Muscle of leg (tissue), 11 donors: Measurements from ENCODE around the gene PPP2R5C. TPM values are rescaled to one million over a fixed set of nuclear protein-coding genes. Genes with fewer than 3 reads are reported as not detected.
"Not testable (repeated sequence)": the region's sequence is repeated elsewhere in the genome, so short reads cannot be mapped to it uniquely, and the experiment has no call there.

ENCODE experiments used
- DNase-seq: peaks from one replicate; pipeline ENCODE4 v3.0.0; 2013
- H3K27ac ChIP-seq: one replicate; pipeline ENCODE4 v1.5.1; 2013; ENCODE audit warnings: mild to moderate bottlenecking, low read length, control low read depth
- H3K27me3 ChIP-seq: one replicate; pipeline ENCODE4 v1.6.1; 2013; ENCODE audit warnings: low read length; ENCODE audit not compliant: control insufficient read depth, insufficient read depth
- H3K36me3 ChIP-seq: one replicate; pipeline ENCODE4 v1.6.1; 2013; ENCODE audit warnings: low read length; ENCODE audit not compliant: control insufficient read depth, insufficient read depth
- H3K4me1 ChIP-seq: one replicate; pipeline ENCODE4 v1.6.1; 2013; ENCODE audit warnings: low read length; ENCODE audit not compliant: control insufficient read depth, insufficient read depth
- H3K4me3 ChIP-seq: one replicate; pipeline ENCODE4 v1.5.1; 2013; ENCODE audit warnings: low read length, control low read depth
- H3K9me3 ChIP-seq: replicated peaks from 2 replicates; pipeline ENCODE4 v1.6.1; 2013; ENCODE audit warnings: low read depth, low read length; ENCODE audit not compliant: control insufficient read depth
- WGBS: methylation state at CpG from one replicate; pipeline ENCODE4 v1.1.5; 2013; ENCODE audit warnings: missing lambda C conversion rate; ENCODE audit not compliant: insufficient coverage; 5-methylcytosine and 5-hydroxymethylcytosine counted together
- polyA plus RNA-seq, 8 donors: library from polyadenylated mRNA; unstranded; fragments of 120-200 nt; gene quantifications; one replicate each; pipeline versions ENCODE4 v1.2.1 to v1.2.3, GENCODE V29; 2013; ENCODE audit warnings: inconsistent platforms in 1 of 8, low replicate concordance in 1 of 8; ENCODE audit not compliant: insufficient read length in 8 of 8, insufficient read depth in 1 of 8
- total RNA-seq: library from RNA; stranded (reverse); fragments of 120-200 nt; gene quantifications from one replicate; pipeline ENCODE4 v1.2.4, GENCODE V29; 2013

The PPP2R5C gene
- total and polyA plus RNA-seq, 9 donors: 56.9 to 79.7 (median 65.9) TPM

GRCh38 chr14:101726954-101727302 lies 34.6 kb upstream of the PPP2R5C start:
- DNase-seq: no peak
- 68% methylated on average over 8 of the region's 8 CpGs for WGBS
- Histone ChIP-seq H3K4me1 (peaks cover 6% of the 10 kb centered on the region), H3K36me3 (no peaks in the 10 kb centered on the region), H3K9me3 (peaks cover 2% of the 10 kb centered on the region), H3K4me3 (no peak overlapping the region), H3K27me3 (no peaks in the 10 kb centered on the region), H3K27ac (no peak overlapping the region)

- WGBS: 64% methylated on average over 3 of the region's 7 CpGs
- H3K4me3 ChIP-seq: no peak overlapping the region
- H3K4me1 ChIP-seq: peaks cover 6% of the 10 kb centered on the region
- no peak for DNase-seq
- no peaks in the 10 kb centered on the region for H3K36me3 ChIP-seq
- no peaks in the 10 kb centered on the region for H3K27me3 ChIP-seq
- H3K27ac ChIP-seq: no peak overlapping the region
- peaks cover 2% of the 10 kb centered on the region for H3K9me3 ChIP-seq
These were observed 33.7 kb upstream of the PPP2R5C start for GRCh38 chr14:101727611-101728366.

GRCh38 chr14:101728367-101728742 lies 33.2 kb upstream of the PPP2R5C start:
- 89% methylated on average over 7 of the region's 10 CpGs for WGBS
- H3K9me3 ChIP-seq: peaks cover 3% of the 10 kb centered on the region
- peaks cover 6% of the 10 kb centered on the region for H3K4me1 ChIP-seq
- H3K36me3 ChIP-seq: no peaks in the 10 kb centered on the region
- H3K4me3 ChIP-seq: no peak overlapping the region
- H3K27me3 ChIP-seq: no peaks in the 10 kb centered on the region
- DNase-seq: no peak
- no peak overlapping the region for H3K27ac ChIP-seq

GRCh38 chr14:101729382-101729781 lies 32.1 kb upstream of the PPP2R5C start:
- H3K9me3 ChIP-seq: peaks cover 3% of the 10 kb centered on the region
- no peaks in the 10 kb centered on the region for H3K27me3 ChIP-seq
- WGBS: 85% methylated on average over 6 of the region's 6 CpGs
- H3K27ac ChIP-seq: no peak overlapping the region
- H3K4me3 ChIP-seq: no peak overlapping the region
- no peaks in the 10 kb centered on the region for H3K36me3 ChIP-seq
- DNase-seq: no peak
- peaks cover 6% of the 10 kb centered on the region for H3K4me1 ChIP-seq

GRCh38 chr14:101730157-101730556 lies 31.4 kb upstream of the PPP2R5C start:
- not testable (repeated sequence) for H3K4me1 ChIP-seq, H3K27me3 ChIP-seq, DNase-seq, H3K9me3 ChIP-seq, H3K4me3 ChIP-seq, H3K27ac ChIP-seq, H3K36me3 ChIP-seq
- no CpG with 5 or more reads among the region's 4 CpGs for WGBS

GRCh38 chr14:101730626-101731186 lies 30.8 kb upstream of the PPP2R5C start:
- H3K27me3 ChIP-seq: no peaks in the 10 kb centered on the region
- H3K27ac ChIP-seq: no peak overlapping the region
- no peak overlapping the region for H3K4me3 ChIP-seq
- peaks cover 6% of the 10 kb centered on the region for H3K4me1 ChIP-seq
- peaks cover 3% of the 10 kb centered on the region for H3K9me3 ChIP-seq
- WGBS: 52% methylated on average over 2 of the region's 3 CpGs
- H3K36me3 ChIP-seq: no peaks in the 10 kb centered on the region
- DNase-seq: no peak

GRCh38 chr14:101731187-101732080 lies 30.1 kb upstream of the PPP2R5C start:
- H3K4me3 ChIP-seq: no peak overlapping the region
- 29% methylated on average over 4 of the region's 16 CpGs for WGBS
- peaks cover 3% of the 10 kb centered on the region for H3K9me3 ChIP-seq
- H3K27me3 ChIP-seq: no peaks in the 10 kb centered on the region
- H3K4me1 ChIP-seq: peaks cover 6% of the 10 kb centered on the region
- DNase-seq: peak; percentile 26
- H3K36me3 ChIP-seq: no peaks in the 10 kb centered on the region
- no peak overlapping the region for H3K27ac ChIP-seq

- Histone ChIP-seq H3K4me3 (no peak overlapping the region), H3K27me3 (no peaks in the 10 kb centered on the region), H3K9me3 (peaks cover 3% of the 10 kb centered on the region), H3K36me3 (no peaks in the 10 kb centered on the region), H3K4me1 (peaks cover 6% of the 10 kb centered on the region), H3K27ac (no peak overlapping the region)
- 100% methylated on average over 3 of the region's 5 CpGs for WGBS
- DNase-seq: no peak
These were observed 29.4 kb upstream of the PPP2R5C start for GRCh38 chr14:101732118-101732517.

GRCh38 chr14:101733211-101733610 lies 28.3 kb upstream of the PPP2R5C start:
- DNase-seq: no peak
- Histone ChIP-seq H3K4me1 (peaks cover 6% of the 10 kb centered on the region), H3K27me3 (no peaks in the 10 kb centered on the region), H3K9me3 (peaks cover 3% of the 10 kb centered on the region), H3K36me3 (no peaks in the 10 kb centered on the region), H3K4me3 (no peak overlapping the region), H3K27ac (no peak overlapping the region)
- 80% methylated on average over 2 of the region's 4 CpGs for WGBS

GRCh38 chr14:101734246-101734847 lies 27.2 kb upstream of the PPP2R5C start:
- DNase-seq: peak; percentile 40
- no peaks in the 10 kb centered on the region for H3K36me3 ChIP-seq
- H3K9me3 ChIP-seq: peaks cover 3% of the 10 kb centered on the region
- 57% methylated on average over 16 of the region's 16 CpGs for WGBS
- no peak overlapping the region for H3K27ac ChIP-seq
- H3K4me3 ChIP-seq: no peak overlapping the region
- no peaks in the 10 kb centered on the region for H3K27me3 ChIP-seq
- peaks cover 6% of the 10 kb centered on the region for H3K4me1 ChIP-seq
